HCT116 (cell line): ENCODE measurements around the gene OR2H1. TPM values are rescaled to one million over a fixed set of nuclear protein-coding genes. Genes with fewer than 3 reads are reported as not detected.

Experiments used
- ATAC-seq: fragments of 200-7000 bp; cut with Tn5 transposase; 2 replicates; pipeline ENCODE4 v1.9.1; 2020; ENCODE audit warnings: mild to moderate bottlenecking, moderate library complexity
- BruUV-seq: library from RNA; stranded (reverse); fragments of 400-500 nt; replicated peaks from 2 replicates; lab custom pipeline; 2021; lab: Mats Ljungman, UMichigan
- CTCF ChIA-PET: fragments of 300-600 bp; sonication (Branson Sonifier 250); formaldehyde crosslinking; loops from one replicate; lab custom pipeline; 2021; ENCODE audit warnings: antibody characterized with exemption; lab: Charles Lee
- POLR2A ChIA-PET: fragments of 300-600, 350-600 bp; sonication (Branson Sonifier 250); formaldehyde crosslinking; loops from one replicate; lab custom pipeline; 2021; ENCODE audit warnings: antibody characterized with exemption; lab: Charles Lee
- RAD21 ChIA-PET, 2 experiments: fragments of 300-600 bp; sonication (Branson Sonifier 250); formaldehyde crosslinking; loops; one replicate each; lab custom pipeline; 2023; ENCODE audit warnings: low total read pairs in 2 of 2; ENCODE audit not compliant: uncharacterized antibody in 2 of 2, unreplicated experiment in 2 of 2, low non-redundant PET in 1 of 2; lab: Charles Lee
- DNase-seq: peaks from one replicate; pipeline ENCODE4 v3.0.0-alpha.2; 2010; ENCODE audit warnings: low read depth, low spot score
- H2AFZ ChIP-seq: fragments of 200-600 bp; shearing (Covaris generic), sonication (generic); 2 replicates; pipeline ENCODE4 v1.6.1; 2017; ENCODE audit warnings: low read depth, mixed run types, mixed read lengths, antibody characterized with exemption, low read length; ENCODE audit not compliant: poor library complexity, severe bottlenecking
- H3K27ac ChIP-seq: 2 replicates; pipeline ENCODE4 v1.5.1; 2012; ENCODE audit warnings: low read depth, low read length
- H3K27me3 ChIP-seq: fragments of 200-600 bp; sonication (generic); 2 replicates; pipeline ENCODE4 v1.6.1; 2016; ENCODE audit warnings: mixed run types, low read length, mixed read lengths; ENCODE audit not compliant: insufficient read depth
- H3K36me3 ChIP-seq, 2 experiments: fragments of 200-500 bp in 1 of 2; fragments of 200-600 bp in 1 of 2; sonication (Bioruptor generic) in 1 of 2; sonication (generic) in 1 of 2; 2 replicates each; pipeline versions ENCODE4 v1.5.1 to v1.6.1; 2014 to 2016; ENCODE audit warnings: low read length in 2 of 2, inconsistent platforms in 1 of 2, mixed read lengths in 1 of 2, mixed run types in 1 of 2; ENCODE audit not compliant: insufficient read depth in 2 of 2, control insufficient read depth in 1 of 2
- H3K4me1 ChIP-seq, 2 experiments: fragments of 200-600 bp in 1 of 2; sonication (generic) in 1 of 2; 2 replicates each; pipeline versions ENCODE4 v1.5.1 to v1.6.1; 2012 to 2017; ENCODE audit warnings: low read length in 2 of 2, inconsistent platforms in 1 of 2, mild to moderate bottlenecking in 1 of 2, mixed read lengths in 1 of 2, mixed run types in 1 of 2, moderate library complexity in 1 of 2; ENCODE audit not compliant: insufficient read depth in 2 of 2, control insufficient read depth in 1 of 2
- H3K4me2 ChIP-seq: fragments of 200-600 bp; sonication (generic); 2 replicates; pipeline ENCODE4 v1.6.1; 2017; ENCODE audit warnings: mixed run types, low read length, mixed read lengths
- H3K4me3 ChIP-seq, 2 experiments: fragments of 200-600 bp in 1 of 2; sonication (generic) in 1 of 2; replicated peaks in 1 of 2; 2 replicates each; pipeline ENCODE4 v1.5.1; 2011 to 2016; ENCODE audit warnings: low read length in 2 of 2, control low read depth in 1 of 2, low read depth in 1 of 2, mild to moderate bottlenecking in 1 of 2, mixed read lengths in 1 of 2, mixed run types in 1 of 2
- H3K79me2 ChIP-seq: fragments of 200-600 bp; sonication (generic); 2 replicates; pipeline ENCODE4 v1.6.1; 2017; ENCODE audit warnings: mild to moderate bottlenecking, mixed run types, low read length, moderate library complexity, mixed read lengths; ENCODE audit not compliant: insufficient read depth
- H3K9ac ChIP-seq: fragments of 200-600 bp; sonication (generic); 2 replicates; pipeline ENCODE4 v1.6.1; 2016; ENCODE audit warnings: low read length, mixed read lengths
- H3K9me2 ChIP-seq: fragments of 200-600 bp; sonication (generic), shearing (Covaris generic); 2 replicates; pipeline ENCODE4 v1.6.1; 2017; ENCODE audit warnings: mixed run types, mild to moderate bottlenecking, moderate library complexity; ENCODE audit not compliant: insufficient read depth
- H3K9me3 ChIP-seq, 2 experiments: fragments of 200-500 bp in 1 of 2; fragments of 200-600 bp in 1 of 2; sonication (Bioruptor generic) in 1 of 2; sonication (generic) in 1 of 2; 2 replicates each; pipeline ENCODE4 v1.6.1; 2014 to 2017; ENCODE audit warnings: low read length in 2 of 2, mixed read lengths in 2 of 2, inconsistent platforms in 1 of 2, low read depth in 1 of 2, mild to moderate bottlenecking in 1 of 2, mixed run types in 1 of 2, moderate library complexity in 1 of 2; ENCODE audit not compliant: control insufficient read depth in 1 of 2, insufficient read depth in 1 of 2
- H4K20me1 ChIP-seq: fragments of 200-600 bp; sonication (generic), shearing (Covaris generic); 2 replicates; pipeline ENCODE4 v1.6.1; 2017; ENCODE audit warnings: mixed run types, mild to moderate bottlenecking, moderate library complexity; ENCODE audit not compliant: insufficient read depth
- EGR1 ChIP-seq: IDR thresholded peaks from 2 replicates; pipeline ENCODE4 v1.6.1; 2012; ENCODE audit warnings: low read depth
- RAD21 ChIP-seq: IDR thresholded peaks from 2 replicates; pipeline ENCODE4 v1.6.1; 2012; ENCODE audit warnings: low read depth, mild to moderate bottlenecking
- TCF7L2 ChIP-seq: IDR thresholded peaks from 2 replicates; pipeline ENCODE4 v1.7.0; 2011; ENCODE audit warnings: borderline replicate concordance, inconsistent platforms; ENCODE audit not compliant: insufficient read depth, insufficient read length; ENCODE audit errors: extremely low read depth
- intact Hi-C: fragments of 100-400 bp; cut with micrococcal nuclease; formaldehyde crosslinking; loops from 2 replicates; pipeline ENCODE4 v1.10.0; 2022
- total RNA-seq: library from RNA; stranded (reverse); gene quantifications from one replicate; pipeline ENCODE4 v1.2.1, GENCODE V29; 2021; ENCODE audit not compliant: unreplicated experiment
- TF ChIP-seq, protein P1 (sequence below): IDR thresholded peaks from 2 replicates; pipeline ENCODE4 v1.6.1; 2012

Gene OR2H1
- total RNA-seq, 1 experiment from 2014 or later: not detected

DNA sequence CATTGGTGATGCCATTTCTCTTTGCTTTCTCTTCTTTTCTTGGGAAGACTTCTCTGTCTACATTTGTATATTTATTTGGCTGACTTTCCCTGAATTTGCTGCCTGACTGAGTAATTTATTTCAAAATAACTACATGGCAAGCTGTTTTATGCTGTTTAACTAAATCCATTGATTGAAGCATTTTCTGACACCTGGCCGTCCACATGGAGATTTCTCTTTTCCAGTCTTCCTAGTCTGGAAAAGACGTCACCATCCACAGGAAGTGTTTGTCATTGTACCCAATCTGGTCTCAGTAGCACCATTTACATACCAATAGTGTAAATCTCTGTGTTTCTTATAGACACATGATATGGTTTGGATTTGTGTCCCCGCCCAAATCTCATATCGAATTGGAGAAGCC, 40.0 kb downstream of the OR2H1 start:
- CTCF ChIA-PET: no interaction called here
- TF ChIP-seq TCF7L2 (no peak), EGR1 (no peak)
- BruUV-seq: no TSS peak

DNA sequence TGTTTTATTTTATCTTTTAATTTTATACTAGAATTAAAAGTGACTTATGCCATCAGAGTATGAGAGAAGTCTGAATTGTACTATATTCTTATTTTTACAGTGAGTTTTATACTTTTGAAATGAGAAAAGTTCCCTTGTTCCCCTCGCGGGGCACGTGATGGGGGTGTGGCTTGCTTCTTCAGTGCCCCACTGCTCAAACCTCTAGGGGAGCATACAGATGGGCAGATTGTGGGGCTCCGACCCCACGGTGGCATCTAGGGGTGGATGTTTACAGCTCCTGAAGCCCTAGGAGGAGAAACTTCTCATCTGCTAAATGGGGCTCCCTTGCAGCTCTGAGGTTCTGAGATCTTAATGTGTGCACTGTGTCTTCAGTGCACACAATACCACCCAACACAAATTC, 42.7 kb downstream of the OR2H1 start:
- intact Hi-C loops: no loop called here
- BruUV-seq: no TSS peak
- DNase-seq (no peak), ATAC-seq (no peak)
- H3K9ac ChIP-seq: no peak overlapping the region
- H3K36me3 ChIP-seq: no peaks in the 10 kb centered on the region
- ChIA-PET RAD21 (no interaction called here), CTCF (no interaction called here), POLR2A (no interaction called here)
- no peak overlapping the region for H3K4me2 ChIP-seq
- no peaks in the 10 kb centered on the region for H3K4me1 ChIP-seq
- H4K20me1 ChIP-seq: no peaks in the 10 kb centered on the region
- TF ChIP-seq, protein P1, sequence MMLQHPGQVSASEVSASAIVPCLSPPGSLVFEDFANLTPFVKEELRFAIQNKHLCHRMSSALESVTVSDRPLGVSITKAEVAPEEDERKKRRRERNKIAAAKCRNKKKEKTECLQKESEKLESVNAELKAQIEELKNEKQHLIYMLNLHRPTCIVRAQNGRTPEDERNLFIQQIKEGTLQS: no peak
- TF ChIP-seq RAD21: no peak
- H2AFZ ChIP-seq: no peak overlapping the region
- no peaks in the 10 kb centered on the region for H3K9me3 ChIP-seq
- H3K79me2 ChIP-seq: no peaks in the 10 kb centered on the region
- no peak overlapping the region for H3K4me3 ChIP-seq
- no peak overlapping the region for H3K27ac ChIP-seq
- H3K27me3 ChIP-seq: peaks cover 28% of the 10 kb centered on the region
- H3K9me2 ChIP-seq: no peaks in the 10 kb centered on the region

More for the DNA sequence above, 40.0 kb downstream of the OR2H1 start:
- Histone ChIP-seq H3K27me3 (peaks cover 32% of the 10 kb centered on the region), H3K4me2 (no peak overlapping the region), H3K9me2 (no peaks in the 10 kb centered on the region), H3K36me3 (no peaks in the 10 kb centered on the region), H3K27ac (no peak overlapping the region), H3K79me2 (no peaks in the 10 kb centered on the region), H2AFZ (no peak overlapping the region), H3K9ac (no peak overlapping the region), H3K4me3 (no peak overlapping the region), H4K20me1 (no peaks in the 10 kb centered on the region), H3K9me3 (no peaks in the 10 kb centered on the region), H3K4me1 (no peaks in the 10 kb centered on the region)
- ChIA-PET RAD21 (no interaction called here), POLR2A (no interaction called here)
- DNase-seq: no peak
- ATAC-seq: no peak
- intact Hi-C loops: no loop called here
